HG02840 (cell line): ENCODE data around the gene SLC2A10.
"Not testable (repeated sequence)": the region's sequence is repeated elsewhere in the genome, so short reads cannot be mapped to it uniquely, and the experiment has no call there.

ENCODE experiments used
- ATAC-seq: cut with Tn5 transposase; IDR thresholded peaks from one replicate; pipeline ENCODE4 v1.9.1; 2021; ENCODE audit warnings: mild to moderate bottlenecking, moderate library complexity, moderate number of reproducible peaks; ENCODE audit not compliant: unreplicated experiment, low FRiP score

Gene SLC2A10

DNA sequence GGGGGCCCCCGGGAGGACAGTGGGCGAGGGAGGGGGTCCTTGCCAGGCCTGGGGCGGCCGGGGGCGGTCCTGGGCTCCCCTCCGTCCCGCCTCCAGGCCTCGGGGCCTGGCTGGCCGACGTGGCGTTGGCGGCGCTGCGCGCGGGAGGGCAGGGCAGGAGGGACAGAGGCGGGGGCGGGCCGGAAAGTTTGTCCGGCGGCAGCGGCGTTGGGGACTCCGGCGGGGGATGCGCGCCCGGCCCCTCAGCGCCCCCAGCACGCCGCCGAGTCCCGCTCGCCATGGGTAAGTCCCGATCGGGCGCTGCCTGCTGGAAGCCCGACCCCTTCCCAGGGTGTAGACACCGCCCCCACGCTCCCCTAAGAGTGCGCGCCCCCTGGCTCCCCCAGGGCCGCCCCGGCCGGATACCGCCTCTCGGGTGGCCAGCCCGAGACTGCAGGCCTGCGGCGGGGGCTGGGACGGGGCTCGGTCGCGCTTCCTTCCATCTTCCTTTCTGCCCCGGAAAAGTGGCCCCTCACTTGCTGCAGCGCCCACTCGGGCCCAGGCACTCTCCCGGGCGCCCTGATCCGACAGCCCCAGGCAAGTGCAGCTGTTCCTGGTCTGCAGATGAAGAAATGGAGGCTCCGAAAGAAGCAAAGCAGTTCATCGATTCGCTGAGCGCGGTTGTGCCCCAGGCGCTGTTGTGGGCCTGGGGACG, at the start of gene SLC2A10:
Gene SLC2A10, plus strand, starts transcription at position 191 of the 694 bp plus-strand sequence. Its CDS starts 88 bp downstream, at position 279.
- ATAC-seq: no peak

- ATAC-seq: no peak
These were observed 49.0 kb upstream of the SLC2A10 start for GRCh38 chr20:46660487-46660886.

DNA sequence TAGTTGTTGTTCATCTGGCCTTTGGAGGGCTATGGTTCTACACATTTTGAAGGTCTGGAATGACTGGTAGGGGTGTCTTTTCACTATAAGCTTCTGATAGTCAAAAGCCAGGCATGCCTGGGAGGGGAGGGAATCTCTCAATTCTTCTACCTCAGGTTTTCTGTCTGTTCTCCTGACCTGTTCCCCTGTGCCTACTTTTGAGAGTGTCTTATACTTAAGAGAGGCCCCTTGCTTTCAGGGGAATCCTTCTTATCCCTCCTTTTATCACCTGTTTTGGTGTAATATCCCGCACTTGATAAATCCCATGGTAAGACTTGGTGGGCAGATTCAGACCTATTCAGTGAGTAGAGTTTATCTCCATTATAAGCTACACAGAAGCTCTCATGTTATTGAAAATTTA, 47.8 kb upstream of the SLC2A10 start:
- no peak for ATAC-seq

- ATAC-seq: no peak
These were observed 45.9 kb upstream of the SLC2A10 start for GRCh38 chr20:46663531-46663930.

GRCh38 chr20:46665602-46666001, 43.8 kb upstream of the SLC2A10 start:
- ATAC-seq: no peak

DNA sequence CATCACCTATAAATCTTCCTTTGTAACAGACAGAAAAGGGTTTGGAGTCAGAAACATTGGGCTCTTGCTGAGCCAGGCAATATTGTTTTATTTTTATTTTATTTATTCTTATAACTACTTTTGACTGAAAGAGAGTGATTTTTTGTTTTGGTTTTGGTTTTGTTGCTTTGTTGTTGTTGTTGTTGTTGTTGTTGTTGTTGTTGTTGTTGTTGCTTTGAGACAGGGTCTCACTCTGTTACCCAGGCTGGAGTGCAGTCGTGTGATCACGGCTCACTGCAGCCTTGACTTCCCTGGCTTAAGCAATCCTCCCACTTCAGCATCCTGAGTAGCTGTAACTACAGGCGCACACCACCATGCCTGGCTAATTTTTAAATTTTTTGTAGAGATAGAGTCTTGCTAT, 43.1 kb upstream of the SLC2A10 start:
- no peak for ATAC-seq

DNA sequence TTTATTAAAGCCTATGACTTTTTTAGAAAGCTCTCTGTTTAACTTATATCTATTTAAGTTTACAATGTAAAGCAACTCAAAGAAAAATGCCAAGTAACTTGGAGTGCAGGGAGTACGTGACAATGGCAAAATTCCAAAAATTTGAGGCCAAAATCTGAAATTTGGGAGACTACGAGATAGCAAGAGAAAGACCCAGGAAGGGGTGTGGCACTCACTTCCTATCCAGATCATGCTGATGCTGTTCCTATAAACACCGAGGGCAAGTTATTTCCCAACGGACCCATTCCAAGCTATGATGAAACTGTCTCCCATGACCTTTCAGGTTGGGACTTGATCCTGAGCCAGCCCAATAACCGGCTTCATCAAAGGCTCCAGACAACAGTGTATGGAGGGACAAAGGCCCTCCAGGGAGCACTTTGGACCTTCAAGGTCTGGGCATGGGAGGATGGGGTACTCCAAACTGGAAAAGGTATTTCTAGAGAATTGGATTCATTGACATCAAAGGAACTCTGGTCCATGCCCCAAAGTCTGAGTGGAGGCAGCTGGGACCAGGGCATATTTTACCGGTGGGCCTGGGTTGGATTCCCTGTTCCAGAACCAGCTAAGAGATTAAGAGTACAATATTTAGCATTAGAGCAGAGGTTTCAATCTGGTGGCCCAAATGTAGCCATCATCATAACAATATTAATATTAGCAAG, 42.5 kb upstream of the SLC2A10 start:
- ATAC-seq: no peak

DNA sequence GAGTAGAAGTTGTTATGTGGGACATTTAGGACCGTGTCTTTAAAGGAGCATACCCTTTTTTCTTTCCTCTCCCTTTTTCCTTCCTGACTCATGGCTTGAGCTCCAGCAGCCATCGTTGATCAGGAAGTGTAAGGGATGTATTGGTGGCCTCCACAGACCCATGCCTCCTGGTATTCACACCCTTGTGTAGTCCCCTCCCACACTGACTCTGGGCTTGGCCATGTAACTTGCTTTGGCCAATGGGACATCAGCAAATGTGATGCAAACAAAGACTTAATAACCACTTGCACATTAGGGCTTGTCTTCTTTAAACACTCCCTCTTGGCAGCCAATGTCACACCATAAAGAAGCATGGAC, 39.2 kb upstream of the SLC2A10 start:
- no peak for ATAC-seq

DNA sequence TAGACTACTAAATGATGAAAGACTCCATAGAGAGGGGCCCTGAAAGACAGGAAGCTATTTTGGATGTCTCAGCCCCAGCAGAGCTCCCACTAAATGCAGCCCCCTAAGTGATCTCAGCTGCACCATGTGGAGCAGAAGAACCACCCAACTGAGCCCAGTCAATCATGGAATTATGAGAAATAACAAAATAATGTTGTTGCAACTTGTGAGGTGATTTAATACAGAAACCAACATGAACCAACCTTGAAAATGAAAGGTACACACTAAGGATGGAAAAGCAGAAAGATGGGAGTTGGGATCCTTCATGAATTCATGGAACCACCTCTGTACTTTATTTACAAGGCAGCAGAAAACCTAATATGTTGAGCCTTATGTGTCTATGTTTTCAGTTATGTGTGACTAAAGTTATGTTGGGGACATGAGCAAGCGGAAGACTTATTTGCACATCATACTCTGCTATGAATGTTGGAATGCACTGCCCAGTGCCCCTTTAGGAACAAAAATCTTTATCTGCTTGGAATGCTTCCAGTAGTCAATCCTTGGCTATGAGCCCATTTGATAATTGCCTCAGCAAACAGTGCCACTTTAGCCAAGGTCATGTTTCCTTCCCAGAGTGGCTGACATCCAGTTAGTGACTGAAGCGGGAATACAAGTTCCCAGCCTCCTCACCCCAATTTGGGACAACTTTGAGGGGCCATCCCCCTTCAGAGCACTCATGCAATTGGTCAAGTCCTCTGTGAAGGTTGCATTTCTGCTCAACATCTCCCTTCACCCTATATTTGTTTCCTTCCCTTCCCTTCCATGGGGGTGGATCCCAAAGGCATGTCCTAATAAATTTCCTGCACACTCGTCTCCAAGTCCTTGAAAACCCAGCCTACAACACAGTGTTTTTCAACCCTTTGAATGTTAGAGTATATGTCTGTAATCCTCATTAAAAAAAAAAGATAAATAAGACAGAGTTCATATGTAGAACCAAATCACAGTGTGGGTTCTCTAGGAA, 38.6 kb upstream of the SLC2A10 start:
- ATAC-seq: no peak

- no peak for ATAC-seq
These were observed 37.4 kb upstream of the SLC2A10 start for GRCh38 chr20:46671866-46672542.

- ATAC-seq: no peak
These were observed 36.8 kb upstream of the SLC2A10 start for GRCh38 chr20:46672543-46673148.

GRCh38 chr20:46673394-46674252, 35.8 kb upstream of the SLC2A10 start:
- no peak for ATAC-seq

GRCh38 chr20:46674253-46675083, 35.0 kb upstream of the SLC2A10 start:
- ATAC-seq: no peak

DNA sequence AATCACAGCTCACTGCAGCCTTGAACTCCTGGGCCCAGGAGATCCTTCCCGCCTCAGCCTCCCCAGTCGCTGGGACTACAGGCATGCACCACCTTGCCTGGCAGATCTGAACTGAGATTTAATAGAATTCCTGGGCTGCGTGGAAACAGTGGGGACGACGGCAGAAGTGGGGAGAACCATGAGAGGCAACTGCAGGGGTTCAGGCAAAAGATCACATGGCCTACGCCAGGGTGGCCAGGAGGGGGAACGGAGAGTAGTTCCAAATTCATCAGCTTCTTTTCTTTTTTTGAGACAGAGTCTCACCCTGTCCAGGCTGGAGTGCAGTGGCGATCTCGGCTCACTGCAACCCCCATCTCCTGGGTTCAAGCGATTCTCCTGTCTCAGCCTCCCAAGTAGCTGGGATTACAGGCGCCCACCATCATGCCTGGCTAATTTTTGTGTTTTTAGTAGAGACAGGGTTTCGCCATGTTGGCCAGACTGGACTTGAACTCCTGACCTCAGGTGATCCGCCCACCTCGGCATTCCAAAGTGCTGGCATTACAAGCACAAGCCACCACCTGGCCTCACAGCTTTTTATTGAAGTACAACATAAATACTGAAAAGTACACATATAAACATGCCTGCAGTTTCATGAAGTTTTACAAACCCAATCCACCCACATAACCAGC, 32.7 kb upstream of the SLC2A10 start:
- not testable (repeated sequence) for ATAC-seq

DNA sequence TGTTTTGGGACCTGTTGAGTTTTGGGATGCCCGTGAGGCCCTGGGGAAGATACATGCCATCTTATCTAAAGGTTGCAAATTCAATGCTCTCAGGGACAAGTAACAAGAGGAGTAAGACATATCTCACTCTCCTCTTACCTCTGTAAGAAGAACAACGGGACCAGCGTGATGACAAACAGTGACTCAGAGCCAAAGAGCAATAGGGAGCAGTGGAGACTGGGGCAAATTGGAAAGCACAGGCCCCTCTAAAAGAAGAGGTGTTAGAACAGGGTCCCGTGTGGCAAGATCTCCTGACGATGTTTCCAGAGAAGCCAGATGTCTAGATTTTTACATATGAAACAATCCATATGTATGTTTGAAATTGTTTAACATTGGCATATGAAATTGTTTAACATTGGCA, 31.8 kb upstream of the SLC2A10 start:
- no peak for ATAC-seq

DNA sequence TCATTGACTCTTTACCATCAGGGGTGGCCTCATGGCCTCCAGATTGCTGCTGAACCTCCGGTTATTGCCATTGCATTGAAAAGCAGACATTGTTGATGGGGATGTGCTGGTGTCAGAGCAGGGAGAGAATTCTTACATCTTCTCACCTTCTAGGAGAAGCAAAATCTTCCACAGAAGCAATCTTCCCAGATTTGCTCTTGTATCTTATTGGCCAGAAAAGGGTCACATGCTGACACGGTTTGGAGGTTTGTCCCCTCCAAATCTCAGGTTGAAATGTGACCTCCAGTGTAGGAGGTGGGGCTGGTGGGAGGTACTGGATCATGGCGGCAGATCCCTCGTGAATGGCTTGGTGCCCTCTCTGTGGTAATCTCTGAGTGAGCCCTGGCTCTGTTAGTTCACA, 30.9 kb upstream of the SLC2A10 start:
- no peak for ATAC-seq

GRCh38 chr20:46680684-46681031, 28.8 kb upstream of the SLC2A10 start:
- no peak for ATAC-seq
